NT2/D1 (cell line): Measurements from ENCODE around the gene TFAP2E.
A peak's percentile ranks its signal among the peaks of the same experiment; 100 is the strongest.

ENCODE experiments used
- DNase-seq: peaks from one replicate; pipeline ENCODE4 v3.0.0-alpha.2; 2011; ENCODE audit warnings: low read depth, low spot score
- H3K27me3 ChIP-seq: 2 replicates; pipeline ENCODE4 v1.6.0; 2011; ENCODE audit warnings: mild to moderate bottlenecking; ENCODE audit not compliant: insufficient read length, insufficient read depth
- H3K36me3 ChIP-seq: 2 replicates; pipeline ENCODE4 v1.6.1; 2011; ENCODE audit warnings: mild to moderate bottlenecking, low read length, mixed read lengths; ENCODE audit not compliant: insufficient read depth, insufficient read length
- H3K4me1 ChIP-seq: 2 replicates; pipeline ENCODE4 v1.5.1; 2011; ENCODE audit not compliant: insufficient read depth, insufficient read length
- H3K4me3 ChIP-seq: 2 replicates; pipeline ENCODE4 v1.5.1; 2011; ENCODE audit warnings: low read depth; ENCODE audit not compliant: insufficient read length
- H3K9ac ChIP-seq: 2 replicates; pipeline ENCODE4 v1.6.0; 2011; ENCODE audit warnings: low read depth; ENCODE audit not compliant: insufficient read length
- H3K9me3 ChIP-seq: 2 replicates; pipeline ENCODE4 v1.5.1; 2011; ENCODE audit warnings: mild to moderate bottlenecking, low read length; ENCODE audit not compliant: insufficient read depth
- SUZ12 ChIP-seq: IDR thresholded peaks from 2 replicates; pipeline ENCODE4 v1.6.1; 2011; ENCODE audit not compliant: insufficient read length, insufficient read depth; ENCODE audit errors: extremely low read depth
- YY1 ChIP-seq: IDR thresholded peaks from 2 replicates; pipeline ENCODE4 v1.6.1; 2011; ENCODE audit not compliant: insufficient read length, insufficient read depth
- ZNF274 ChIP-seq: IDR thresholded peaks from 2 replicates; pipeline ENCODE4 v1.6.1; 2011; ENCODE audit warnings: mild to moderate bottlenecking, low read depth, low read length

Gene TFAP2E

GRCh38 chr1:35573198-35574124 is at the start of gene TFAP2E:
TSS of gene TFAP2E (plus strand) at chr1:35573314. CDS start at chr1:35573578, 264 bp downstream.
- H3K9me3 ChIP-seq = no peaks in the 10 kb centered on the region

GRCh38 chr1:35524106-35524505 is 49.0 kb upstream of the TFAP2E start:
- Histone ChIP-seq H3K4me1 (no peaks in the 10 kb centered on the region), H3K9ac (no peak overlapping the region), H3K9me3 (peaks cover 16% of the 10 kb centered on the region), H3K4me3 (no peak overlapping the region), H3K36me3 (peaks cover 2% of the 10 kb centered on the region), H3K27me3 (no peaks in the 10 kb centered on the region)
- no peak for DNase-seq
- TF ChIP-seq SUZ12 (no peak), ZNF274 (no peak), YY1 (no peak)

More at GRCh38 chr1:35573198-35574124, at the start of gene TFAP2E:
- TF ChIP-seq YY1 = no peak
- peak; percentile 65 for TF ChIP-seq SUZ12
- TF ChIP-seq ZNF274 = no peak
- Histone ChIP-seq H3K4me1 (peaks cover 17% of the 10 kb centered on the region), H3K36me3 (no peaks in the 10 kb centered on the region), H3K9ac (peak within 1 kb of the TSS; percentile 74), H3K4me3 (peak within 1 kb of the TSS; percentile 70), H3K27me3 (peaks cover 77% of the 10 kb centered on the region)
- no peak for DNase-seq

- H3K4me1 ChIP-seq = no peaks in the 10 kb centered on the region
- H3K9me3 ChIP-seq = peaks cover 40% of the 10 kb centered on the region
- H3K27me3 ChIP-seq = no peaks in the 10 kb centered on the region
- peaks cover 36% of the 10 kb centered on the region for H3K36me3 ChIP-seq
- TF ChIP-seq SUZ12 = no peak
- no peak for TF ChIP-seq ZNF274
- TF ChIP-seq YY1 = no peak
- H3K4me3 ChIP-seq = no peak overlapping the region
- no peak overlapping the region for H3K9ac ChIP-seq
- no peak for DNase-seq
Observed at GRCh38 chr1:35530168-35530567, 42.9 kb upstream of the TFAP2E start.

GRCh38 chr1:35530946-35531345 is 42.2 kb upstream of the TFAP2E start:
- Histone ChIP-seq H3K4me3 (no peak overlapping the region), H3K9me3 (peaks cover 40% of the 10 kb centered on the region), H3K27me3 (no peaks in the 10 kb centered on the region), H3K4me1 (no peaks in the 10 kb centered on the region), H3K9ac (no peak overlapping the region), H3K36me3 (peaks cover 36% of the 10 kb centered on the region)
- no peak for TF ChIP-seq SUZ12
- TF ChIP-seq ZNF274 = no peak
- no peak for TF ChIP-seq YY1
- no peak for DNase-seq

GRCh38 chr1:35531368-35531767 is 41.7 kb upstream of the TFAP2E start:
- no peak for DNase-seq
- Histone ChIP-seq H3K27me3 (no peaks in the 10 kb centered on the region), H3K4me3 (no peak overlapping the region), H3K36me3 (peaks cover 39% of the 10 kb centered on the region), H3K9me3 (peaks cover 40% of the 10 kb centered on the region), H3K9ac (no peak overlapping the region), H3K4me1 (no peaks in the 10 kb centered on the region)
- TF ChIP-seq ZNF274 = no peak
- no peak for TF ChIP-seq YY1
- no peak for TF ChIP-seq SUZ12

- H3K4me1 ChIP-seq = no peaks in the 10 kb centered on the region
- no peaks in the 10 kb centered on the region for H3K27me3 ChIP-seq
- H3K9ac ChIP-seq = no peak overlapping the region
- peaks cover 38% of the 10 kb centered on the region for H3K36me3 ChIP-seq
- DNase-seq = no peak
- TF ChIP-seq YY1 (no peak), ZNF274 (no peak), SUZ12 (no peak)
- peaks cover 30% of the 10 kb centered on the region for H3K9me3 ChIP-seq
- H3K4me3 ChIP-seq = no peak overlapping the region
Observed at GRCh38 chr1:35532497-35533223, 40.5 kb upstream of the TFAP2E start.

GRCh38 chr1:35533586-35533985 is 39.5 kb upstream of the TFAP2E start:
- Histone ChIP-seq H3K27me3 (no peaks in the 10 kb centered on the region), H3K9me3 (peaks cover 24% of the 10 kb centered on the region), H3K4me3 (no peak overlapping the region), H3K9ac (no peak overlapping the region), H3K36me3 (peaks cover 38% of the 10 kb centered on the region), H3K4me1 (no peaks in the 10 kb centered on the region)
- no peak for TF ChIP-seq YY1
- TF ChIP-seq SUZ12 = no peak
- TF ChIP-seq ZNF274 = no peak
- DNase-seq = no peak
